Astrocyte (in vitro differentiated cells and primary cell): Measurements from ENCODE around the gene SORBS2. TPM values are rescaled to one million over a fixed set of nuclear protein-coding genes. Genes with fewer than 3 reads are reported as not detected.

Source experiments
- DNase-seq: peaks from one replicate; pipeline ENCODE4 v3.0.0-alpha.2; 2010; ENCODE audit warnings: low read depth
- FAIRE-seq: peaks from 2 replicates; lab custom pipeline; 2011; peaks lifted over from hg19 to GRCh38; lab: Jason Lieb, UNC
- H2AFZ ChIP-seq: 2 replicates; pipeline ENCODE4 v1.6.0; 2012; ENCODE audit warnings: low read depth, low read length, inconsistent platforms
- H3K27ac ChIP-seq: 2 replicates; pipeline ENCODE4 v1.5.1; 2011; ENCODE audit warnings: low read depth, low read length, inconsistent platforms
- H3K27me3 ChIP-seq: 2 replicates; pipeline ENCODE4 v1.6.0; 2011; ENCODE audit warnings: low read length, inconsistent platforms; ENCODE audit not compliant: insufficient read depth
- H3K36me3 ChIP-seq: 2 replicates; pipeline ENCODE4 v1.5.1; 2011; ENCODE audit warnings: low read length, inconsistent platforms; ENCODE audit not compliant: insufficient read depth
- H3K4me1 ChIP-seq: 2 replicates; pipeline ENCODE4 v1.5.1; 2011; ENCODE audit warnings: low read length, inconsistent platforms; ENCODE audit not compliant: insufficient read depth
- H3K4me2 ChIP-seq: 2 replicates; pipeline ENCODE4 v1.6.0; 2012; ENCODE audit warnings: low read length, inconsistent platforms
- H3K4me3 ChIP-seq: 2 replicates; pipeline ENCODE4 v1.5.1; 2011; ENCODE audit warnings: low read depth, mild to moderate bottlenecking, low read length, inconsistent platforms; ENCODE audit not compliant: insufficient read depth
- H3K79me2 ChIP-seq: 2 replicates; pipeline ENCODE4 v1.6.0; 2012; ENCODE audit warnings: mild to moderate bottlenecking, low read length, inconsistent platforms; ENCODE audit not compliant: insufficient read depth
- H3K9ac ChIP-seq: 2 replicates; pipeline ENCODE4 v1.6.0; 2012; ENCODE audit warnings: mild to moderate bottlenecking, low read length, inconsistent platforms
- H3K9me3 ChIP-seq: 2 replicates; pipeline ENCODE4 v1.5.1; 2012; ENCODE audit warnings: low read depth, mild to moderate bottlenecking, low read length, inconsistent platforms; ENCODE audit not compliant: insufficient read depth
- H4K20me1 ChIP-seq: 2 replicates; pipeline ENCODE4 v1.6.0; 2012; ENCODE audit warnings: low read length, inconsistent platforms; ENCODE audit not compliant: insufficient read depth
- H3K27ac Mint-ChIP-seq: one replicate; pipeline ENCODE4 v1.8.0; 2021; ENCODE audit warnings: mild to moderate bottlenecking, mixed read lengths; ENCODE audit not compliant: unreplicated experiment
- H3K27me3 Mint-ChIP-seq: one replicate; pipeline ENCODE4 v1.8.0; 2021; ENCODE audit warnings: low read depth, mixed read lengths; ENCODE audit not compliant: unreplicated experiment
- H3K36me3 Mint-ChIP-seq: one replicate; pipeline ENCODE4 v1.8.0; 2021; ENCODE audit warnings: low read depth, mixed read lengths; ENCODE audit not compliant: unreplicated experiment
- H3K4me1 Mint-ChIP-seq: one replicate; pipeline ENCODE4 v1.8.0; 2021; ENCODE audit warnings: low read depth, mixed read lengths; ENCODE audit not compliant: unreplicated experiment
- H3K4me3 Mint-ChIP-seq: one replicate; pipeline ENCODE4 v1.8.0; 2021; ENCODE audit warnings: mild to moderate bottlenecking, moderate library complexity, mixed read lengths; ENCODE audit not compliant: unreplicated experiment
- H3K9me3 Mint-ChIP-seq: one replicate; pipeline ENCODE4 v1.8.0; 2021; ENCODE audit warnings: mild to moderate bottlenecking, mixed read lengths; ENCODE audit not compliant: unreplicated experiment
- EZH2 ChIP-seq: IDR thresholded peaks from 2 replicates; pipeline ENCODE4 v1.6.1; 2012; ENCODE audit warnings: mild to moderate bottlenecking, low read length, inconsistent platforms; ENCODE audit not compliant: insufficient read depth
- total RNA-seq: library from RNA; stranded (reverse); gene quantifications from 2 replicates; pipeline ENCODE4 v1.2.1, GENCODE V29; 2021
- TF ChIP-seq, protein P1 (sequence below): IDR thresholded peaks from 2 replicates; pipeline ENCODE4 v1.5.1; 2011; ENCODE audit warnings: low read depth, mild to moderate bottlenecking, inconsistent platforms, low read length, moderate library complexity; ENCODE audit not compliant: insufficient read depth

SORBS2 gene
- total RNA-seq, 1 donor from 2014 or later: 97.4 TPM

GRCh38 chr4:185657183-185657582 lies 154.8 kb downstream of the SORBS2 start:
- Histone ChIP-seq H3K4me1 (peaks cover 13% of the 10 kb centered on the region), H3K27ac (no peak overlapping the region), H3K79me2 (no peaks in the 10 kb centered on the region), H4K20me1 (no peaks in the 10 kb centered on the region), H3K9ac (peak overlapping the region; percentile 47), H3K4me2 (peak overlapping the region; percentile 80), H3K27me3 (no peaks in the 10 kb centered on the region), H3K9me3 (no peaks in the 10 kb centered on the region), H2AFZ (peak overlapping the region; percentile 26), H3K36me3 (no peaks in the 10 kb centered on the region), H3K4me3 (peak overlapping the region; percentile 40)
- H3K4me3 Mint-ChIP-seq: no peak overlapping the region
- H3K27me3 Mint-ChIP-seq: no peaks in the 10 kb centered on the region
- TF ChIP-seq EZH2: no peak
- TF ChIP-seq, protein P1, sequence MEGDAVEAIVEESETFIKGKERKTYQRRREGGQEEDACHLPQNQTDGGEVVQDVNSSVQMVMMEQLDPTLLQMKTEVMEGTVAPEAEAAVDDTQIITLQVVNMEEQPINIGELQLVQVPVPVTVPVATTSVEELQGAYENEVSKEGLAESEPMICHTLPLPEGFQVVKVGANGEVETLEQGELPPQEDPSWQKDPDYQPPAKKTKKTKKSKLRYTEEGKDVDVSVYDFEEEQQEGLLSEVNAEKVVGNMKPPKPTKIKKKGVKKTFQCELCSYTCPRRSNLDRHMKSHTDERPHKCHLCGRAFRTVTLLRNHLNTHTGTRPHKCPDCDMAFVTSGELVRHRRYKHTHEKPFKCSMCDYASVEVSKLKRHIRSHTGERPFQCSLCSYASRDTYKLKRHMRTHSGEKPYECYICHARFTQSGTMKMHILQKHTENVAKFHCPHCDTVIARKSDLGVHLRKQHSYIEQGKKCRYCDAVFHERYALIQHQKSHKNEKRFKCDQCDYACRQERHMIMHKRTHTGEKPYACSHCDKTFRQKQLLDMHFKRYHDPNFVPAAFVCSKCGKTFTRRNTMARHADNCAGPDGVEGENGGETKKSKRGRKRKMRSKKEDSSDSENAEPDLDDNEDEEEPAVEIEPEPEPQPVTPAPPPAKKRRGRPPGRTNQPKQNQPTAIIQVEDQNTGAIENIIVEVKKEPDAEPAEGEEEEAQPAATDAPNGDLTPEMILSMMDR: no peak
- no peaks in the 10 kb centered on the region for H3K9me3 Mint-ChIP-seq
- peaks cover 8% of the 10 kb centered on the region for H3K4me1 Mint-ChIP-seq
- DNase-seq (no peak), FAIRE-seq (no peak)
- no peak overlapping the region for H3K27ac Mint-ChIP-seq
- H3K36me3 Mint-ChIP-seq: peaks cover 29% of the 10 kb centered on the region

DNA sequence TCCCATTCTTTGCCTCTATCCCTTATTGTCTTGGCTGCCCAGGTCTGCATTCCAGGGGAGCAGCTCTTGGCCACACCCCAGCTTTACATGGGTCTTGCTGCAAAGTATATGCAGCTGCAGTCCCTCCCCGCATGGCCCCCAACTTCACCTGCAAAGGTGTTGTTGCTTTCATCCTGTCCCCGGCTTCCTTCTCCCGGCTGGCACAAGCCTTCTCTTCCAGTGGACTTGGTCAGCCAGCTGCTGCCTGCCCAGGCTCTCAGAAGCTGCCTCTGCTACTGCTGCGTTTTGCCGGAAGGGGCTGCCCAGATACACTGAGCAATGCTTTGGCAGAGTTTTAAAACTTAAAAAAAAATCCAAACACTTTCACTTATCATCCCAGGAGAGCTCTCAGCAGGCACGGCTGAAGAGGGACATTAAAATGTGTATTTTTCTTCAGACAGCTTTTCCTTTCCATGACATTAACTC lies 155.5 kb downstream of the SORBS2 start:
- Mint-ChIP-seq H3K27me3 (no peaks in the 10 kb centered on the region), H3K36me3 (peaks cover 24% of the 10 kb centered on the region), H3K9me3 (no peaks in the 10 kb centered on the region), H3K4me1 (peaks cover 9% of the 10 kb centered on the region), H3K4me3 (no peak overlapping the region), H3K27ac (no peak overlapping the region)
- FAIRE-seq: no peak
- peak; percentile 42 for DNase-seq
- Histone ChIP-seq H3K36me3 (no peaks in the 10 kb centered on the region), H3K27me3 (no peaks in the 10 kb centered on the region), H4K20me1 (no peaks in the 10 kb centered on the region), H3K27ac (no peak overlapping the region), H3K4me2 (peak overlapping the region; percentile 80), H3K4me3 (peak overlapping the region; percentile 40), H3K4me1 (peaks cover 13% of the 10 kb centered on the region), H2AFZ (peak overlapping the region; percentile 26), H3K79me2 (no peaks in the 10 kb centered on the region), H3K9ac (peak overlapping the region; percentile 47), H3K9me3 (no peaks in the 10 kb centered on the region)
- TF ChIP-seq, protein P1: peak; percentile 36
- no peak for TF ChIP-seq EZH2

DNA sequence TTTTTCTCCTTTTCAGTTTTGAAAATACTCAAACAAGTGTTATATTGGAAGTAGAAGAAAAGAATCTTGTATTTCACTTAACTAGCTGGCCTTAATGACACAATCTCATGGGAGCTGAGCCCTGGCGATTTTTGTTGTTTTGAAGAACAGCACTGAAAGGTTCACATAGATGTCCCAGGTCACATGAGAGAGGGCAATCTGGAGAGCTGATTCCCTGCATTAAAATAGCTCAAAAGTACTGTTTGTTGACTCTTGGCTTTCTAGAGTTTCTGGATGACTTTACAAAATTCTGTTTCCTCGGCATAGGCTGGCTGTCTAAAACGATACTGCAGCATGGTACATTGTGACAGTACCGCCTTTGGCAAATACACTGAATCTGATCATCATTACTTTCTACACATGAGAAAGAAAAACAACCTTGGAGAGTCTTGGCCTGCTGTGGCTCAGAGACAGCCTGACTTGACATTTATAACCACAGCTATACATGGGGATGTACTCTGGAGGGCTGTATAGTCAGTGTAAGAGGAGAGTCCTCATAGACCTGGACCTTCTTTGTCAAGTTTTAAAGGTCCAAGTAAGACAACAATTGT lies 156.9 kb downstream of the SORBS2 start:
- no peaks in the 10 kb centered on the region for H3K36me3 ChIP-seq
- no peak overlapping the region for H3K27ac ChIP-seq
- Mint-ChIP-seq H3K27me3 (no peaks in the 10 kb centered on the region), H3K36me3 (peaks cover 18% of the 10 kb centered on the region), H3K9me3 (no peaks in the 10 kb centered on the region), H3K4me3 (no peak overlapping the region), H3K27ac (no peak overlapping the region), H3K4me1 (peaks cover 12% of the 10 kb centered on the region)
- FAIRE-seq (no peak), DNase-seq (no peak)
- no peaks in the 10 kb centered on the region for H3K27me3 ChIP-seq
- no peaks in the 10 kb centered on the region for H3K79me2 ChIP-seq
- no peak overlapping the region for H3K4me3 ChIP-seq
- TF ChIP-seq, protein P1: no peak
- no peak for TF ChIP-seq EZH2
- H3K4me1 ChIP-seq: peaks cover 13% of the 10 kb centered on the region
- H3K4me2 ChIP-seq: no peak overlapping the region
- no peak overlapping the region for H2AFZ ChIP-seq
- no peaks in the 10 kb centered on the region for H3K9me3 ChIP-seq
- no peaks in the 10 kb centered on the region for H4K20me1 ChIP-seq
- no peak overlapping the region for H3K9ac ChIP-seq
